CD14-positive monocyte (primary cell): ENCODE measurements around the gene POT1. TPM values are rescaled to one million over a fixed set of nuclear protein-coding genes. Genes with fewer than 3 reads are reported as not detected.
A peak's percentile ranks its signal among the peaks of the same experiment; 100 is the strongest.

Source experiments
- DNase-seq, 3 donors: peaks; one replicate each; pipeline ENCODE4 v3.0.0-alpha.2; 2011 to 2022
- H2AFZ ChIP-seq: 2 replicates; pipeline ENCODE4 v1.6.0; 2012; ENCODE audit warnings: mild to moderate bottlenecking, low read depth, low read length, inconsistent platforms; ENCODE audit not compliant: insufficient read depth, poor library complexity, severe bottlenecking
- H3K27ac ChIP-seq, 2 donors: 1 replicate in 1 of 2; 2 replicates in 1 of 2; pipeline ENCODE4 v1.5.1; 2012 to 2013; ENCODE audit warnings: low read length in 2 of 2, control low read depth in 1 of 2, inconsistent platforms in 1 of 2, low read depth in 1 of 2, mild to moderate bottlenecking in 1 of 2
- H3K27me3 ChIP-seq, 2 donors: one replicate each; pipeline versions ENCODE4 v1.6.0 to v1.6.1; 2011 to 2013; ENCODE audit warnings: low read length in 2 of 2; ENCODE audit not compliant: control insufficient read depth in 2 of 2, insufficient read depth in 2 of 2
- H3K36me3 ChIP-seq, 2 donors: replicated peaks in 1 of 2; 1 replicate in 1 of 2; 2 replicates in 1 of 2; pipeline versions ENCODE4 v1.5.1 to v1.6.1; 2012 to 2013; ENCODE audit warnings: low read length in 2 of 2, control low read depth in 1 of 2, inconsistent platforms in 1 of 2, mild to moderate bottlenecking in 1 of 2; ENCODE audit not compliant: insufficient read depth in 2 of 2, control insufficient read depth in 1 of 2
- H3K4me1 ChIP-seq, 2 donors: 1 replicate in 1 of 2; 2 replicates in 1 of 2; pipeline versions ENCODE4 v1.5.1 to v1.6.1; 2012 to 2013; ENCODE audit warnings: low read length in 2 of 2, control low read depth in 1 of 2, inconsistent platforms in 1 of 2, mild to moderate bottlenecking in 1 of 2, moderate library complexity in 1 of 2; ENCODE audit not compliant: insufficient read depth in 2 of 2, control insufficient read depth in 1 of 2
- H3K4me2 ChIP-seq: replicated peaks from 2 replicates; pipeline ENCODE3; 2012; ENCODE audit warnings: low read length, moderate library complexity, mild to moderate bottlenecking; ENCODE audit not compliant: poor library complexity, severe bottlenecking; ENCODE audit errors: extremely low read depth
- H3K4me3 ChIP-seq, 3 experiments: fragments of 200-600 bp in 1 of 3; sonication (generic) in 1 of 3; replicated peaks in 1 of 3; 1 replicate in 2 of 3; 2 replicates in 1 of 3; pipeline ENCODE4 v1.5.1; 2011 to 2013; ENCODE audit warnings: low read length in 3 of 3, mild to moderate bottlenecking in 3 of 3, control low read depth in 2 of 3, low read depth in 2 of 3, inconsistent platforms in 1 of 3, moderate library complexity in 1 of 3
- H3K79me2 ChIP-seq: 2 replicates; pipeline ENCODE4 v1.6.0; 2012; ENCODE audit warnings: mild to moderate bottlenecking, control low read depth, inconsistent platforms, low read length, moderate library complexity; ENCODE audit not compliant: insufficient read depth
- H3K9ac ChIP-seq: 2 replicates; pipeline ENCODE4 v1.6.0; 2017; ENCODE audit warnings: low read length, mild to moderate bottlenecking; ENCODE audit not compliant: insufficient read depth, poor library complexity, severe bottlenecking
- H3K9me3 ChIP-seq, 2 donors: replicated peaks in 1 of 2; 1 replicate in 1 of 2; 2 replicates in 1 of 2; pipeline versions ENCODE4 v1.5.1 to v1.6.1; 2012 to 2013; ENCODE audit warnings: low read length in 2 of 2, control low read depth in 1 of 2; ENCODE audit not compliant: control insufficient read depth in 1 of 2, insufficient read depth in 1 of 2
- H4K20me1 ChIP-seq: 2 replicates; pipeline ENCODE4 v1.6.0; 2012; ENCODE audit warnings: mild to moderate bottlenecking, low read length, control low read depth, moderate library complexity; ENCODE audit not compliant: insufficient read depth
- H3K27ac Mint-ChIP-seq, 7 donors: one replicate each; pipeline ENCODE4 v1.8.0; 2020; ENCODE audit warnings: mild to moderate bottlenecking in 7 of 7, mixed read lengths in 7 of 7, moderate library complexity in 6 of 7, inconsistent platforms in 2 of 7
- H3K27me3 Mint-ChIP-seq, 3 donors: one replicate each; pipeline ENCODE4 v1.8.0; 2021 to 2022; ENCODE audit warnings: low read depth in 3 of 3, mild to moderate bottlenecking in 3 of 3, mixed read lengths in 3 of 3, moderate library complexity in 3 of 3, inconsistent platforms in 1 of 3
- H3K36me3 Mint-ChIP-seq, 2 donors: one replicate each; pipeline ENCODE4 v1.8.0; 2020; ENCODE audit warnings: mixed read lengths in 2 of 2, inconsistent platforms in 1 of 2, mild to moderate bottlenecking in 1 of 2
- H3K4me1 Mint-ChIP-seq: one replicate; pipeline ENCODE4 v1.8.0; 2020; ENCODE audit warnings: mild to moderate bottlenecking, mixed read lengths
- H3K4me3 Mint-ChIP-seq, 2 donors: one replicate each; pipeline ENCODE4 v1.8.0; 2020; ENCODE audit warnings: mild to moderate bottlenecking in 2 of 2, mixed read lengths in 2 of 2, moderate library complexity in 1 of 2
- H3K9me3 Mint-ChIP-seq, 7 donors: one replicate each; pipeline ENCODE4 v1.8.0; 2020 to 2022; ENCODE audit warnings: mixed read lengths in 7 of 7, mild to moderate bottlenecking in 6 of 7, moderate library complexity in 6 of 7, inconsistent platforms in 2 of 7
- CTCF ChIP-seq: fragments of 200-600 bp; IDR thresholded peaks from one replicate; pipeline ENCODE4 v1.8.0; 2022; ENCODE audit warnings: antibody characterized with exemption, mild to moderate bottlenecking
- WGBS: methylation state at CpG from one replicate; pipeline ENCODE4 v1.1.5; 2013; ENCODE audit warnings: missing lambda C conversion rate; ENCODE audit not compliant: insufficient coverage; 5-methylcytosine and 5-hydroxymethylcytosine counted together
- intact Hi-C, 2 donors: fragments of 100-400 bp; cut with micrococcal nuclease; formaldehyde crosslinking; loops; one replicate each; pipeline versions ENCODE4 v1.15.0 to v1.15.1; 2023
- polyA plus RNA-seq, 3 donors: library from polyadenylated mRNA; depleted of rRNA in 1 of 3; unstranded in 2 of 3; stranded (reverse) in 1 of 3; fragments of 300-500 nt in 2 of 3; fragments of >200 nt in 1 of 3; fragmentation: Illumina TruSeq in 2 of 3; gene quantifications; 1 replicate in 2 of 3; 2 replicates in 1 of 3; pipeline ENCODE4 v1.2.3, GENCODE V29; 2012 to 2021

The POT1 gene
- polyA plus RNA-seq, 3 donors: 6.7 to 12.2 (median 10.4) TPM

DNA sequence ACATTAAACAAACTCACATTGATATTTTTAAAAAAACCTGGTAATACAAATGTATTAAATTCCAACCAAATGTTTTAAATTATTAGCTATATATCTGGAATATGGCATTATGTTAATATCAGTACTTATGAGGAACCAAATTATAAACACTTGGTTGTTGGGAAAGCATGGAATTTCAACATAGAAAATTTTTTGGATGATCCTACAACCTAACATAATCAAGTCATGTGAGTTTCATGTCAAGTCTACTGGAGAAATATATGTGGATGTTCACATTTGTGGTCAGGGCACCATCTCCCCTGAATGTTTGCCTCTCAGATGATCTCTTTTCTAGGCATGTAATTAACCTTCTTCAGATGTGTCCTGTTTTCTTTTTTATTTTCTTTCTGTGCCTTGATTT lies 5.2 kb upstream of the POT1 start:
- H3K36me3 ChIP-seq: no peaks in the 10 kb centered on the region
- no peak for TF ChIP-seq CTCF
- peak in 1 of 3 donors; percentile 27 for DNase-seq
- no peak overlapping the region for H3K9ac ChIP-seq
- Mint-ChIP-seq H3K27me3 (peaks cover 7 to 12% (median 11%) of the 10 kb centered on the region in 3 donors), H3K4me3 (no peak overlapping the region), H3K4me1 (peaks cover 2% of the 10 kb centered on the region), H3K9me3 (peaks cover 0 to 2% (median 0%) of the 10 kb centered on the region in 7 donors), H3K36me3 (no peaks in the 10 kb centered on the region), H3K27ac (no peak overlapping the region)
- H3K4me1 ChIP-seq: no peaks in the 10 kb centered on the region
- no peak overlapping the region for H3K4me2 ChIP-seq
- H3K27ac ChIP-seq: no peak overlapping the region
- no peak overlapping the region for H2AFZ ChIP-seq
- no peaks in the 10 kb centered on the region for H3K79me2 ChIP-seq
- no peaks in the 10 kb centered on the region for H3K9me3 ChIP-seq
- intact Hi-C loops: loop anchor here in 1 of 2 donors (10.0 kb wide), 1 partner anchor 1380 kb away; the partner anchor contains the start of gene NDUFA5
- peaks cover 0 to 2% of the 10 kb centered on the region in 2 donors for H3K27me3 ChIP-seq
- no peaks in the 10 kb centered on the region for H4K20me1 ChIP-seq
- H3K4me3 ChIP-seq: no peak overlapping the region

- no peaks in the 10 kb centered on the region for H3K36me3 ChIP-seq
- no peak for TF ChIP-seq CTCF
- no peak for DNase-seq
- peaks cover 5% of the 10 kb centered on the region for H3K79me2 ChIP-seq
- peaks cover 16% of the 10 kb centered on the region for H3K4me1 Mint-ChIP-seq
- H3K27me3 Mint-ChIP-seq: peaks cover 4 to 11% (median 9%) of the 10 kb centered on the region in 3 donors
- H3K4me3 ChIP-seq: no peak overlapping the region
- no peak overlapping the region for H3K4me3 Mint-ChIP-seq
- no peaks in the 10 kb centered on the region for H4K20me1 ChIP-seq
- H3K27ac ChIP-seq: no peak overlapping the region
- H3K4me2 ChIP-seq: no peak overlapping the region
- WGBS: 78% methylated on average over 5 of the region's 18 CpGs
- no peaks in the 10 kb centered on the region for H3K9me3 ChIP-seq
- H3K9ac ChIP-seq: no peak overlapping the region
- intact Hi-C loops: loop anchor here in 1 of 2 donors (10.0 kb wide), 1 partner anchor 1376 kb away; the partner anchor contains the start of gene NDUFA5
- H3K27ac Mint-ChIP-seq: peak overlapping the region in 3 of 7 donors; percentile 4 to 19 (median 6)
- H3K36me3 Mint-ChIP-seq: peaks cover 0 to 9% of the 10 kb centered on the region in 2 donors
- H3K9me3 Mint-ChIP-seq: peaks cover 0 to 2% (median 0%) of the 10 kb centered on the region in 7 donors
- peaks cover 6 to 7% of the 10 kb centered on the region in 2 donors for H3K4me1 ChIP-seq
- no peak overlapping the region for H2AFZ ChIP-seq
- H3K27me3 ChIP-seq: no peaks in the 10 kb centered on the region
Measured at GRCh38 chr7:124930655-124931597, 1.3 kb upstream of the POT1 start.
